H1 (cell line): ENCODE data around the gene GYS2. TPM values are rescaled to one million over a fixed set of nuclear protein-coding genes. Genes with fewer than 3 reads are reported as not detected.

Experiments used
- CTCF ChIA-PET: fragments of 300-600 bp; sonication (Branson Sonifier 250); formaldehyde crosslinking; loops from one replicate; lab custom pipeline; 2021; ENCODE audit not compliant: partially characterized antibody; lab: Charles Lee
- POLR2A ChIA-PET: fragments of 300-600 bp; sonication (Branson Sonifier 250); formaldehyde crosslinking; loops from one replicate; lab custom pipeline; 2021; ENCODE audit warnings: inconsistent platforms; ENCODE audit not compliant: partially characterized antibody; lab: Charles Lee
- DNase-seq, 2 experiments: peaks; one replicate each; pipeline versions ENCODE4 v3.0.0 to v3.0.0-alpha.2; 2010 to 2022; ENCODE audit warnings: low spot score in 2 of 2, low read depth in 1 of 2, mixed read lengths in 1 of 2
- FAIRE-seq: peaks from 2 replicates; lab custom pipeline; 2011; peaks lifted over from hg19 to GRCh38; lab: Jason Lieb, UNC
- H2AFZ ChIP-seq: 2 replicates; pipeline ENCODE4 v1.8.1; 2012; ENCODE audit warnings: low read length, inconsistent platforms
- H2AK5ac ChIP-seq: 2 replicates; pipeline ENCODE4 v1.6.1; 2013; ENCODE audit warnings: low read depth, low read length
- H2BK120ac ChIP-seq: replicated peaks from 2 replicates; pipeline ENCODE3; 2013; ENCODE audit warnings: low read depth, low read length, inconsistent platforms
- H2BK12ac ChIP-seq: 2 replicates; pipeline ENCODE4 v1.6.1; 2013; ENCODE audit warnings: low read depth, low read length
- H2BK15ac ChIP-seq: 2 replicates; pipeline ENCODE4 v1.6.1; 2013; ENCODE audit warnings: low read length
- H2BK20ac ChIP-seq: 2 replicates; pipeline ENCODE4 v1.6.1; 2013; ENCODE audit warnings: low read length
- H2BK5ac ChIP-seq: 2 replicates; pipeline ENCODE4 v1.6.1; 2013; ENCODE audit warnings: low read depth, low read length
- H3K14ac ChIP-seq: 2 replicates; pipeline ENCODE4 v1.6.1; 2013; ENCODE audit warnings: inconsistent platforms; ENCODE audit not compliant: insufficient read length
- H3K18ac ChIP-seq: 2 replicates; pipeline ENCODE4 v1.6.1; 2013; ENCODE audit warnings: low read length; ENCODE audit errors: extremely low read depth
- H3K23ac ChIP-seq: 2 replicates; pipeline ENCODE4 v1.6.1; 2013; ENCODE audit warnings: inconsistent platforms; ENCODE audit not compliant: insufficient read length
- H3K23me2 ChIP-seq: 2 replicates; pipeline ENCODE4 v1.6.1; 2013; ENCODE audit warnings: low read depth, low read length
- H3K27ac ChIP-seq: 2 replicates; pipeline ENCODE4 v1.6.1; 2011; ENCODE audit warnings: low read depth, low read length, inconsistent platforms
- H3K27me3 ChIP-seq, 4 experiments: replicated peaks in 1 of 4; 1 replicate in 1 of 4; 2 replicates in 3 of 4; pipeline versions ENCODE4 v1.6.1 to v1.8.1; 2011 to 2013; ENCODE audit warnings: low read length in 3 of 4, mild to moderate bottlenecking in 3 of 4, inconsistent platforms in 2 of 4, mixed read lengths in 2 of 4, moderate library complexity in 1 of 4; ENCODE audit not compliant: control insufficient read depth in 3 of 4, insufficient read depth in 3 of 4; ENCODE audit errors: extremely low read depth in 1 of 4
- H3K36me3 ChIP-seq, 4 experiments: 2 replicates each; pipeline versions ENCODE4 v1.6.1 to v1.8.1; 2011 to 2013; ENCODE audit warnings: mild to moderate bottlenecking in 4 of 4, low read length in 3 of 4, moderate library complexity in 2 of 4, control low read depth in 1 of 4, inconsistent platforms in 1 of 4; ENCODE audit not compliant: insufficient read depth in 4 of 4, control insufficient read depth in 2 of 4
- H3K4ac ChIP-seq: replicated peaks from 2 replicates; pipeline ENCODE3; 2013; ENCODE audit warnings: low read length, low read depth, mixed read lengths, inconsistent platforms; ENCODE audit not compliant: insufficient read length
- H3K4me1 ChIP-seq, 4 experiments: replicated peaks in 1 of 4; 1 replicate in 1 of 4; 2 replicates in 3 of 4; pipeline versions ENCODE4 v1.6.1 to v1.8.1; 2011 to 2013; ENCODE audit warnings: low read length in 3 of 4, inconsistent platforms in 2 of 4, mixed read lengths in 1 of 4; ENCODE audit not compliant: insufficient read depth in 4 of 4, control insufficient read depth in 3 of 4
- H3K4me2 ChIP-seq, 2 experiments: 2 replicates each; pipeline versions ENCODE4 v1.6.1 to v1.8.1; 2011 to 2013; ENCODE audit warnings: low read depth in 2 of 2, low read length in 2 of 2, control low read depth in 1 of 2, inconsistent platforms in 1 of 2, mild to moderate bottlenecking in 1 of 2; ENCODE audit not compliant: insufficient read depth in 1 of 2
- H3K4me3 ChIP-seq, 4 experiments: fragments of 200-600, 300-600 bp in 1 of 4; sonication (generic), shearing (Covaris generic), sonication (Bioruptor Twin) in 1 of 4; 2 replicates each; pipeline versions ENCODE4 v1.5.1 to v1.8.1; 2011 to 2016; ENCODE audit warnings: low read length in 4 of 4, low read depth in 3 of 4, control low read depth in 2 of 4, inconsistent platforms in 2 of 4, mild to moderate bottlenecking in 2 of 4, mixed read lengths in 1 of 4, moderate library complexity in 1 of 4; ENCODE audit not compliant: insufficient read depth in 2 of 4; ENCODE audit errors: extremely low read depth in 1 of 4
- H3K56ac ChIP-seq: replicated peaks from 2 replicates; pipeline ENCODE3; 2013; ENCODE audit warnings: low read depth, mild to moderate bottlenecking, mixed read lengths, low read length, inconsistent platforms; ENCODE audit not compliant: insufficient read length
- H3K79me1 ChIP-seq: 2 replicates; pipeline ENCODE4 v1.6.1; 2013; ENCODE audit warnings: low read depth, low read length, control low read depth
- H3K79me2 ChIP-seq, 2 experiments: 2 replicates each; pipeline versions ENCODE4 v1.6.1 to v1.8.1; 2012 to 2013; ENCODE audit warnings: low read length in 2 of 2, mild to moderate bottlenecking in 2 of 2, inconsistent platforms in 1 of 2; ENCODE audit not compliant: insufficient read depth in 2 of 2, control insufficient read depth in 1 of 2
- H3K9ac ChIP-seq, 4 experiments: replicated peaks in 1 of 4; 1 replicate in 1 of 4; 2 replicates in 3 of 4; pipeline versions ENCODE4 v1.6.1 to v1.8.1; 2011 to 2013; ENCODE audit warnings: low read depth in 3 of 4, low read length in 3 of 4, control low read depth in 2 of 4, mild to moderate bottlenecking in 2 of 4, moderate library complexity in 2 of 4, inconsistent platforms in 1 of 4; ENCODE audit errors: extremely low read depth in 1 of 4
- H3K9me3 ChIP-seq, 2 experiments: 2 replicates each; pipeline versions ENCODE4 v1.6.1 to v1.8.1; 2012 to 2013; ENCODE audit warnings: mild to moderate bottlenecking in 2 of 2, moderate library complexity in 2 of 2, control low read depth in 1 of 2, inconsistent platforms in 1 of 2, low read depth in 1 of 2, low read length in 1 of 2, mixed read lengths in 1 of 2; ENCODE audit not compliant: insufficient read depth in 2 of 2
- H4K20me1 ChIP-seq, 2 experiments: replicated peaks in 1 of 2; 2 replicates each; pipeline versions ENCODE3 to v1.8.1; 2011 to 2013; ENCODE audit warnings: inconsistent platforms in 2 of 2, low read length in 2 of 2, mild to moderate bottlenecking in 1 of 2; ENCODE audit not compliant: insufficient read depth in 2 of 2, control insufficient read depth in 1 of 2
- H4K5ac ChIP-seq: 2 replicates; pipeline ENCODE4 v1.6.1; 2013; ENCODE audit warnings: low read length, low read depth, mixed read lengths, inconsistent platforms; ENCODE audit not compliant: insufficient read length
- H4K8ac ChIP-seq: 2 replicates; pipeline ENCODE4 v1.8.0; 2013; ENCODE audit warnings: mild to moderate bottlenecking, moderate library complexity, low read length, inconsistent platforms; ENCODE audit not compliant: insufficient read depth; ENCODE audit errors: extremely low read depth
- H4K91ac ChIP-seq: replicated peaks from 2 replicates; pipeline ENCODE3; 2013; ENCODE audit warnings: low read length, mixed read lengths, inconsistent platforms; ENCODE audit not compliant: insufficient read length
- GABPA ChIP-seq: IDR thresholded peaks from 2 replicates; pipeline ENCODE4 v1.6.1; 2011; ENCODE audit warnings: mild to moderate bottlenecking, low read length, moderate library complexity, borderline replicate concordance; ENCODE audit not compliant: insufficient read depth
- JUND ChIP-seq: IDR thresholded peaks from 2 replicates; pipeline ENCODE4 v1.6.1; 2011; ENCODE audit warnings: mild to moderate bottlenecking, improper control_type of control experiment, low read length
- MAFK ChIP-seq: IDR thresholded peaks from 2 replicates; pipeline ENCODE4 v1.6.1; 2012; ENCODE audit warnings: low read depth, mild to moderate bottlenecking, improper control_type of control experiment, low read length
- POLR2AphosphoS5 ChIP-seq: IDR thresholded peaks from 2 replicates; pipeline ENCODE4 v1.6.1; 2011; ENCODE audit warnings: low read depth, low read length
- RNF2 ChIP-seq: fragments of 200-900, 300-1000 bp; sonication (generic); IDR thresholded peaks from 2 replicates; pipeline ENCODE4 v1.7.1; 2016; ENCODE audit warnings: borderline replicate concordance, low read depth, mild to moderate bottlenecking, antibody characterized with exemption, low read length; ENCODE audit not compliant: poor library complexity, severe bottlenecking; ENCODE audit errors: missing control alignments
- SIN3A ChIP-seq, 2 experiments: IDR thresholded peaks in 1 of 2; conservative IDR thresholded peaks in 1 of 2; 2 replicates each; pipeline ENCODE4 v1.6.1; 2011 to 2012; ENCODE audit warnings: low read length in 2 of 2, improper control_type of control experiment in 1 of 2, low read depth in 1 of 2, mild to moderate bottlenecking in 1 of 2
- TAF1 ChIP-seq: IDR thresholded peaks from 2 replicates; pipeline ENCODE4 v1.6.1; 2011; ENCODE audit warnings: mild to moderate bottlenecking, low read depth, low read length
- WGBS, 2 experiments: shearing (Covaris generic) in 1 of 2; methylation state at CpG; one replicate each; pipeline versions ENCODE4 v1.1.6 to v1.1.7; 2013 to 2015; ENCODE audit warnings: low lambda C conversion rate in 2 of 2, mixed read lengths in 2 of 2, inconsistent platforms in 1 of 2, low coverage in 1 of 2, missing lambda C conversion rate in 1 of 2; ENCODE audit not compliant: insufficient replicate concordance in 2 of 2, insufficient coverage in 1 of 2, insufficient read length in 1 of 2; ENCODE audit errors: extremely low coverage in 1 of 2, missing lambda C conversion rate in 1 of 2; 5-methylcytosine and 5-hydroxymethylcytosine counted together
- polyA plus RNA-seq, 7 experiments: library from polyadenylated mRNA; depleted of rRNA in 3 of 7; stranded (reverse) in 5 of 7; unstranded in 2 of 7; fragments of >200 nt in 5 of 7; fragments of 200-250 nt in 2 of 7; gene quantifications; 1 replicate in 5 of 7; 2 replicates in 1 of 7; 4 replicates in 1 of 7; pipeline versions ENCODE4 v1.2.1 to v1.2.3, GENCODE V29; 2011 to 2013; ENCODE audit warnings: missing spikeins in 2 of 7, mixed read lengths in 2 of 7
- total RNA-seq: library from RNA; stranded (reverse); fragmentation: NEBNext Ultra II Directional; extraction: Animal tissue kit (Norgen Biotek cat#: 25700); gene quantifications from 2 replicates; pipeline ENCODE4 v1.2.1, GENCODE V29; 2021
- TF ChIP-seq, protein P1 (sequence below), 3 experiments: IDR thresholded peaks; 1 replicate in 2 of 3; 2 replicates in 1 of 3; pipeline versions ENCODE4 v1.5.1 to v1.6.1; 2011; ENCODE audit warnings: low read length in 3 of 3, mild to moderate bottlenecking in 3 of 3, inconsistent platforms in 2 of 3, low read depth in 1 of 3, moderate library complexity in 1 of 3; ENCODE audit not compliant: insufficient read depth in 1 of 3; ENCODE audit errors: control extremely low read depth in 1 of 3

The GYS2 gene
- total and polyA plus RNA-seq, 2 of the 8 experiments (the other 6 are each of a cell fraction or from before 2014, with no cell fraction given): not detected

- no peaks in the 10 kb centered on the region for H3K9me3 ChIP-seq
- no peak overlapping the region for H2AFZ ChIP-seq
- no peak overlapping the region for H2AK5ac ChIP-seq
- peaks cover 0 to 3% of the 10 kb centered on the region in 2 experiments for H4K20me1 ChIP-seq
- H2BK120ac ChIP-seq: no peak overlapping the region
- DNase-seq (no peak), FAIRE-seq (no peak)
- no peak overlapping the region for H3K14ac ChIP-seq
- no peak overlapping the region for H3K4me2 ChIP-seq
- H4K8ac ChIP-seq: no peak overlapping the region
- H4K91ac ChIP-seq: no peak overlapping the region
- TF ChIP-seq RNF2 (no peak), JUND (no peak), SIN3A (conservative IDR thresholded peaks at IDR 0.05 in 1 of 2, IDR thresholded peaks at IDR 0.05 in 1 of 2; ENCODE audit: low read depth in 1 of 2, low read length in 2 of 2) (no peak), TAF1 (no peak), MAFK (no peak), POLR2AphosphoS5 (no peak), GABPA (no peak)
- TF ChIP-seq, protein P1, sequence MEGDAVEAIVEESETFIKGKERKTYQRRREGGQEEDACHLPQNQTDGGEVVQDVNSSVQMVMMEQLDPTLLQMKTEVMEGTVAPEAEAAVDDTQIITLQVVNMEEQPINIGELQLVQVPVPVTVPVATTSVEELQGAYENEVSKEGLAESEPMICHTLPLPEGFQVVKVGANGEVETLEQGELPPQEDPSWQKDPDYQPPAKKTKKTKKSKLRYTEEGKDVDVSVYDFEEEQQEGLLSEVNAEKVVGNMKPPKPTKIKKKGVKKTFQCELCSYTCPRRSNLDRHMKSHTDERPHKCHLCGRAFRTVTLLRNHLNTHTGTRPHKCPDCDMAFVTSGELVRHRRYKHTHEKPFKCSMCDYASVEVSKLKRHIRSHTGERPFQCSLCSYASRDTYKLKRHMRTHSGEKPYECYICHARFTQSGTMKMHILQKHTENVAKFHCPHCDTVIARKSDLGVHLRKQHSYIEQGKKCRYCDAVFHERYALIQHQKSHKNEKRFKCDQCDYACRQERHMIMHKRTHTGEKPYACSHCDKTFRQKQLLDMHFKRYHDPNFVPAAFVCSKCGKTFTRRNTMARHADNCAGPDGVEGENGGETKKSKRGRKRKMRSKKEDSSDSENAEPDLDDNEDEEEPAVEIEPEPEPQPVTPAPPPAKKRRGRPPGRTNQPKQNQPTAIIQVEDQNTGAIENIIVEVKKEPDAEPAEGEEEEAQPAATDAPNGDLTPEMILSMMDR (IDR thresholded peaks at IDR 0.05; ENCODE audit: control extremely low read depth in 1 of 3, insufficient read depth in 1 of 3, low read depth in 1 of 3, low read length in 3 of 3): no peak
- ChIA-PET POLR2A (interaction anchor here (0.8 to 1.1 kb wide), 4 partner anchors 10 to 15 kb away, joined by 3 to 4 read pairs (median 3); partner anchors contain the start of genes GOLT1B and RECQL), CTCF (no interaction called here)
- H2BK5ac ChIP-seq: no peak overlapping the region
- no peak overlapping the region for H3K56ac ChIP-seq
- no peak overlapping the region for H2BK20ac ChIP-seq
- H3K36me3 ChIP-seq: peaks cover 0 to 31% (median 4%) of the 10 kb centered on the region in 4 experiments; a peak in 5 of 8 replicates
- WGBS, 2 experiments: 89% methylated on average over 2 of the region's 2 CpGs; no CpG with 5 or more reads in 1 of the 2 experiments
- no peaks in the 10 kb centered on the region for H3K27me3 ChIP-seq
- H3K4ac ChIP-seq: no peak overlapping the region
- no peaks in the 10 kb centered on the region for H3K79me1 ChIP-seq
- no peaks in the 10 kb centered on the region for H3K79me2 ChIP-seq
- H2BK12ac ChIP-seq: no peak overlapping the region
- no peak overlapping the region for H4K5ac ChIP-seq
- H3K23me2 ChIP-seq: no peaks in the 10 kb centered on the region
- H2BK15ac ChIP-seq: no peak overlapping the region
- no peak overlapping the region for H3K27ac ChIP-seq
- H3K23ac ChIP-seq: no peak overlapping the region
- H3K9ac ChIP-seq: no peak overlapping the region
- no peak overlapping the region for H3K4me3 ChIP-seq
- no peaks in the 10 kb centered on the region for H3K4me1 ChIP-seq
- H3K18ac ChIP-seq: no peak overlapping the region
Measured at GRCh38 chr12:21516281-21516680, 88.4 kb downstream of the GYS2 start.
